Thoracic aorta endothelial cell (primary cell): ENCODE data around the gene CCAR1. TPM values are rescaled to one million over a fixed set of nuclear protein-coding genes. Genes with fewer than 3 reads are reported as not detected.

Experiments used
- small RNA-seq: library from RNA; depleted of rRNA; stranded (forward); fragments of <200 nt; gene quantifications from one replicate; pipeline ENCODE3, GENCODE V24; 2012
- total RNA-seq: library from RNA; depleted of rRNA; stranded (reverse); fragments of >200 nt; gene quantifications from 2 replicates; pipeline ENCODE4 v1.2.3, GENCODE V29; 2012

CCAR1 gene, protein sequence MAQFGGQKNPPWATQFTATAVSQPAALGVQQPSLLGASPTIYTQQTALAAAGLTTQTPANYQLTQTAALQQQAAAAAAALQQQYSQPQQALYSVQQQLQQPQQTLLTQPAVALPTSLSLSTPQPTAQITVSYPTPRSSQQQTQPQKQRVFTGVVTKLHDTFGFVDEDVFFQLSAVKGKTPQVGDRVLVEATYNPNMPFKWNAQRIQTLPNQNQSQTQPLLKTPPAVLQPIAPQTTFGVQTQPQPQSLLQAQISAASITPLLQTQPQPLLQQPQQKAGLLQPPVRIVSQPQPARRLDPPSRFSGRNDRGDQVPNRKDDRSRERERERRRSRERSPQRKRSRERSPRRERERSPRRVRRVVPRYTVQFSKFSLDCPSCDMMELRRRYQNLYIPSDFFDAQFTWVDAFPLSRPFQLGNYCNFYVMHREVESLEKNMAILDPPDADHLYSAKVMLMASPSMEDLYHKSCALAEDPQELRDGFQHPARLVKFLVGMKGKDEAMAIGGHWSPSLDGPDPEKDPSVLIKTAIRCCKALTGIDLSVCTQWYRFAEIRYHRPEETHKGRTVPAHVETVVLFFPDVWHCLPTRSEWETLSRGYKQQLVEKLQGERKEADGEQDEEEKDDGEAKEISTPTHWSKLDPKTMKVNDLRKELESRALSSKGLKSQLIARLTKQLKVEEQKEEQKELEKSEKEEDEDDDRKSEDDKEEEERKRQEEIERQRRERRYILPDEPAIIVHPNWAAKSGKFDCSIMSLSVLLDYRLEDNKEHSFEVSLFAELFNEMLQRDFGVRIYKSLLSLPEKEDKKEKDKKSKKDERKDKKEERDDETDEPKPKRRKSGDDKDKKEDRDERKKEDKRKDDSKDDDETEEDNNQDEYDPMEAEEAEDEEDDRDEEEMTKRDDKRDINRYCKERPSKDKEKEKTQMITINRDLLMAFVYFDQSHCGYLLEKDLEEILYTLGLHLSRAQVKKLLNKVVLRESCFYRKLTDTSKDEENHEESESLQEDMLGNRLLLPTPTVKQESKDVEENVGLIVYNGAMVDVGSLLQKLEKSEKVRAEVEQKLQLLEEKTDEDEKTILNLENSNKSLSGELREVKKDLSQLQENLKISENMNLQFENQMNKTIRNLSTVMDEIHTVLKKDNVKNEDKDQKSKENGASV
- 93.8 and 101 TPM in 2 replicates for total RNA-seq

DNA sequence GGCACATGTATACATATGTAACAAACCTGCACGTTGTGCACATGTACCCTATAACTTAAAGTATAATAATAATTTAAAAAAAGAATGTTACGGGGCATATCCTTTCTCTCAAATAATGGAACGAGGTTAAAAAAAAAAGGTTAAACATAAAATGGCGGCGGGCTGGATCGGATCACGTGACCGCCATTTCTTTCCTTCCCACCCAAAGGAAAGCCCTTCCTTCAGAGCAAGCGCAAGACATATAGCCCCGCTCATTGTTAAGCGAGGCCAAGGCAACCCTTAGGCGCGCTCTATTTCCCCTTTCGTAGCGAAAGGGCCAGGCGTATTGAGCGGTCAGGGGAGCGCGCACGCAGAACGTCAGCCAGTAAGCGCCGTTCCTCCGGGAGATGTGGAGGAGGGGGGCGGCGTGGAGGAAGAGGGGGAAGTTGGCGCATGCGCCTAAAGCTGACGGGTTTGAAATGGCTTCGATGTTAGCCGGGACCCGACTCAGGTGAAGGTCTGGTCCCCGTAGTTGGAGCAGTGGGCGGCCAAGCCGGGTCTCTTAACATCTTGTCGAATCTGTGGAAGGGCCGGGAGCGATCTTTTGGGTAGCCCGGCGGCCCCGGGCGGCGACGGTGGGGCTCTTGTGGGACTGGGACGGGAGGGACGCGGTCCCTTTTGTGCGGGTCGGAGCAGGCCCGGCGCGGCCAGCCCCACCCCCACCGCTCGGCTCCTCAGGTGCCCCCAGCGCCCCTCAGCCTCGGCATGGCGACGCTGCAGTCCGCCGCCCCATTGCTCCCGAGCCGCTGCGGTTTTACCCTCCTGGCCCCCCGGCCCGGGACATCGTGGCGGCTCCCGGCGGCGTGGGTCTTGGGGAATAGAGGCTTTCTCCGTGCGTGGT lies at the start of gene CCAR1:
Gene CCAR1 (plus strand): TSS at position 447 of the 880 bp plus-strand sequence. CDS start 1,266 bp downstream, outside the sequence.

DNA sequence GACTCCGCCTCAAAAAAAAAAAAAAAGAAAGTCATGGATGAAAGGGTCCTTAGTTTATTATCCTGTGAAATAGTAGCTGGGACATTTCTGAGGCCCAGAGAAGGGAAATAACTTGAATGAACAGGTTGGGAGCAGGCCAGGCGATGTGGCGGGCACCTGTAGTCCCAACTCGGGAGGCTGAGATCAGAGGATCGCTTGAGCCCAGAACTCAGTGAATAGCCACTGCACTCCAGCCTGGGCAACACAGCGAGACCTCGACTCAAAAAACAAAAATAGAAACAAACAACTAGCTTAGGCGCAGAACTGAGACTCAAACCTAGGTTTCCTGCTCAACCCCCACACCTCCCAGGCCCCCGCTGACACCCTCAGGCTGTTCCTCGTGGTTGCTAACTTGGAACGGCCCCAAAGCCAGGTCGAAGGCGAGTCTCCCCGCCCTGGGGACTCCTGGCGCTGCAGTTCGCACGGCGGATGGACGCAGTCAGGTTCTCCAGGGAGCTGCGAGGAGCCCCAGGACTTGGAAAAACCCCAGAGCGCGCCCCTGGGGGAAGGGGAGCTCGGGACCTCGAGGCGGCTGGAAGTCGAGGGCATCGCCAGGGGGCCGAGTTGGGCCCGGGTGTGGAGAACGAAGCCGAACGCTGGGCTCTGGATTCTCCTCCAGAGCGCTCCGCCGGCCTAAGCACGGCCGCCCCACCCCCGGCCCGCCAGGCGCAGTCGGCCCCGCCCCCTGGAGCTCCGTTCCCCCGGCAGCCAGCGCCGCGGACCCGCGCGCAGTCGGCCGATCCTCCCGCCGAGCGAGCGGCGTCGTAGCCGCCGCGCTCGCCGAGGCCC lies 105.9 kb downstream of the CCAR1 start, which contains the start of gene STOX1:
Gene STOX1 (plus strand): TSS at position 768 of the 828 bp plus-strand sequence. CDS start 93 bp downstream, outside the sequence.

Small RNA genes lying within 50 kb of the gene (small RNA-seq; reads per million reads assigned to genes)
- gene MIR1254-1 (not detected), gene RF00019 (not detected)

Other genes with a start within 250 kb of the CCAR1 start
- 27.7 and 29.1 TPM in 2 replicates for gene DNA2, start 249.3 kb upstream of the CCAR1 start, total RNA-seq
- 18.0 and 18.9 TPM in 2 replicates for gene SLC25A16, start 193.7 kb upstream of the CCAR1 start, total RNA-seq
- gene TET1, start 160.9 kb upstream of the CCAR1 start, total RNA-seq, result 0.40 and 0.65 TPM in 2 replicates
- under 0.01 and 0.14 TPM in 2 replicates for gene STOX1, start 106.3 kb downstream of the CCAR1 start, total RNA-seq
- 38.3 and 43.1 TPM in 2 replicates for gene DDX50, start 180.1 kb downstream of the CCAR1 start, total RNA-seq
- gene DDX21, start 234.9 kb downstream of the CCAR1 start, total RNA-seq, result 205 and 209 TPM in 2 replicates